ENCODE results near the gene ZNF69.
A peak's percentile ranks its signal among the peaks of the same experiment; 100 is the strongest.
"Not testable (repeated sequence)": the region's sequence is repeated elsewhere in the genome, so short reads cannot be mapped to it uniquely, and the experiment has no call there.

ZNF69 gene

GRCh38 chr19:11860721-11861120 lies 26.9 kb upstream of the ZNF69 start:
- DNase-seq = no peak
- Histone ChIP-seq H2BK120ac (ENCODE audit: low read depth, low read length) (no peak overlapping the region), H3K18ac (ENCODE audit: low read depth in 1 of 2, low read length in 2 of 2) (no peak overlapping the region), H3K27ac (ENCODE audit: low read length, poor library complexity, severe bottlenecking) (no peak overlapping the region), H3K14ac (ENCODE audit: low read length in 2 of 2) (no peak overlapping the region), H2AK5ac (ENCODE audit: low read length, severe bottlenecking) (no peak overlapping the region), H2BK12ac (ENCODE audit: low read length in 2 of 2) (no peak overlapping the region), H4K91ac (ENCODE audit: low read length) (no peak overlapping the region), H3K4ac (ENCODE audit: low read depth in 1 of 2, low read length in 2 of 2) (no peak overlapping the region), H3K9ac (ENCODE audit: low read length) (no peak overlapping the region), H3K9me3 (ENCODE audit: control insufficient read depth, low read length) (peaks cover 53% of the 10 kb centered on the region), H3K23ac (ENCODE audit: low read length in 2 of 2) (no peak overlapping the region), H3K4me3 (ENCODE audit: insufficient read depth in 1 of 2, low read depth in 1 of 2, low read length in 2 of 2) (no peak overlapping the region), H3K4me1 (ENCODE audit: control insufficient read depth, insufficient read depth, low read depth, low read length) (no peaks in the 10 kb centered on the region), H3K4me2 (ENCODE audit: low read length, poor library complexity, severe bottlenecking) (no peak overlapping the region), H2BK15ac (ENCODE audit: low read depth, poor library complexity, severe bottlenecking) (no peak overlapping the region), H3K27me3 (ENCODE audit: control insufficient read depth in 1 of 2, insufficient read depth in 1 of 2, low read length in 2 of 2) (no peaks in the 10 kb centered on the region), H2BK5ac (ENCODE audit: low read depth, low read length, poor library complexity, severe bottlenecking) (no peak overlapping the region), H3K36me3 (ENCODE audit: control insufficient read depth in 1 of 2, insufficient read depth in 2 of 2, low read depth in 1 of 2, low read length in 2 of 2) (no peaks in the 10 kb centered on the region), H4K8ac (ENCODE audit: low read length) (no peak overlapping the region), H3K79me1 (replicated peaks; ENCODE audit: low read length, poor library complexity, severe bottlenecking) (no peaks in the 10 kb centered on the region), H2AFZ (ENCODE audit: low read depth, low read length) (no peak overlapping the region)
- WGBS = 61% methylated on average over 7 of the region's 7 CpGs

GRCh38 chr19:11861301-11861700 lies 26.3 kb upstream of the ZNF69 start:
- Histone ChIP-seq H2BK120ac (ENCODE audit: low read depth, low read length) (no peak overlapping the region), H3K4me2 (ENCODE audit: low read length, poor library complexity, severe bottlenecking) (no peak overlapping the region), H3K4me1 (ENCODE audit: control insufficient read depth, insufficient read depth, low read depth, low read length) (no peaks in the 10 kb centered on the region), H4K8ac (ENCODE audit: low read length) (no peak overlapping the region), H2BK5ac (ENCODE audit: low read depth, low read length, poor library complexity, severe bottlenecking) (no peak overlapping the region), H2BK12ac (ENCODE audit: low read length in 2 of 2) (no peak overlapping the region), H3K4me3 (ENCODE audit: insufficient read depth in 1 of 2, low read depth in 1 of 2, low read length in 2 of 2) (no peak overlapping the region), H3K18ac (ENCODE audit: low read depth in 1 of 2, low read length in 2 of 2) (no peak overlapping the region), H2AFZ (ENCODE audit: low read depth, low read length) (no peak overlapping the region), H3K9me3 (ENCODE audit: control insufficient read depth, low read length) (peaks cover 59% of the 10 kb centered on the region), H2AK5ac (ENCODE audit: low read length, severe bottlenecking) (no peak overlapping the region), H3K14ac (ENCODE audit: low read length in 2 of 2) (no peak overlapping the region), H3K23ac (ENCODE audit: low read length in 2 of 2) (no peak overlapping the region), H3K9ac (ENCODE audit: low read length) (no peak overlapping the region), H3K27me3 (ENCODE audit: control insufficient read depth in 1 of 2, insufficient read depth in 1 of 2, low read length in 2 of 2) (no peaks in the 10 kb centered on the region), H2BK15ac (ENCODE audit: low read depth, poor library complexity, severe bottlenecking) (no peak overlapping the region), H4K91ac (ENCODE audit: low read length) (no peak overlapping the region), H3K4ac (ENCODE audit: low read depth in 1 of 2, low read length in 2 of 2) (no peak overlapping the region), H3K36me3 (ENCODE audit: control insufficient read depth in 1 of 2, insufficient read depth in 2 of 2, low read depth in 1 of 2, low read length in 2 of 2) (no peaks in the 10 kb centered on the region), H3K27ac (ENCODE audit: low read length, poor library complexity, severe bottlenecking) (no peak overlapping the region), H3K79me1 (replicated peaks; ENCODE audit: low read length, poor library complexity, severe bottlenecking) (no peaks in the 10 kb centered on the region)
- no peak for DNase-seq
- WGBS = 33% methylated on average over 1 of the region's 2 CpGs

- not testable (repeated sequence) for H4K91ac ChIP-seq (ENCODE audit: low read length); H2AFZ ChIP-seq (ENCODE audit: low read depth, low read length); H2BK15ac ChIP-seq (ENCODE audit: low read depth, poor library complexity, severe bottlenecking); H3K4me2 ChIP-seq (ENCODE audit: low read length, poor library complexity, severe bottlenecking); H3K79me1 ChIP-seq (replicated peaks; ENCODE audit: low read length, poor library complexity, severe bottlenecking); H4K8ac ChIP-seq (ENCODE audit: low read length); H3K23ac ChIP-seq (ENCODE audit: low read length in 2 of 2); H2BK120ac ChIP-seq (ENCODE audit: low read depth, low read length); H2BK12ac ChIP-seq (ENCODE audit: low read length in 2 of 2); H3K4me1 ChIP-seq (ENCODE audit: control insufficient read depth, insufficient read depth, low read depth, low read length); DNase-seq; H2AK5ac ChIP-seq (ENCODE audit: low read length, severe bottlenecking); H3K4ac ChIP-seq (ENCODE audit: low read depth in 1 of 2, low read length in 2 of 2); H3K14ac ChIP-seq (ENCODE audit: low read length in 2 of 2); H2BK5ac ChIP-seq (ENCODE audit: low read depth, low read length, poor library complexity, severe bottlenecking); H3K18ac ChIP-seq (ENCODE audit: low read depth in 1 of 2, low read length in 2 of 2); H3K27ac ChIP-seq (ENCODE audit: low read length, poor library complexity, severe bottlenecking); H3K9ac ChIP-seq (ENCODE audit: low read length); H3K27me3 ChIP-seq (ENCODE audit: control insufficient read depth in 1 of 2, insufficient read depth in 1 of 2, low read length in 2 of 2)
- WGBS = 80% methylated on average over 1 of the region's 4 CpGs
- H3K36me3 ChIP-seq (ENCODE audit: control insufficient read depth in 1 of 2, insufficient read depth in 2 of 2, low read depth in 1 of 2, low read length in 2 of 2) = peaks cover 0 to 26% of the 10 kb centered on the region in 2 experiments
- H3K9me3 ChIP-seq (ENCODE audit: control insufficient read depth, low read length) = peaks cover 86% of the 10 kb centered on the region
- H3K4me3 ChIP-seq (ENCODE audit: insufficient read depth in 1 of 2, low read depth in 1 of 2, low read length in 2 of 2) = peak overlapping the region in 1 of 2 experiments; percentile 31
These were observed 19.8 kb upstream of the ZNF69 start for GRCh38 chr19:11867766-11868165.

- no peak overlapping the region for H3K14ac ChIP-seq (ENCODE audit: low read length in 2 of 2)
- no peak overlapping the region for H3K4me2 ChIP-seq (ENCODE audit: low read length, poor library complexity, severe bottlenecking)
- H3K4me1 ChIP-seq (ENCODE audit: control insufficient read depth, insufficient read depth, low read depth, low read length) = no peaks in the 10 kb centered on the region
- H3K4ac ChIP-seq (ENCODE audit: low read depth in 1 of 2, low read length in 2 of 2) = no peak overlapping the region
- H2BK5ac ChIP-seq (ENCODE audit: low read depth, low read length, poor library complexity, severe bottlenecking) = no peak overlapping the region
- H3K18ac ChIP-seq (ENCODE audit: low read depth in 1 of 2, low read length in 2 of 2) = no peak overlapping the region
- H3K9me3 ChIP-seq (ENCODE audit: control insufficient read depth, low read length) = peaks cover 86% of the 10 kb centered on the region
- no peak overlapping the region for H2AK5ac ChIP-seq (ENCODE audit: low read length, severe bottlenecking)
- no peak overlapping the region for H4K91ac ChIP-seq (ENCODE audit: low read length)
- no peak overlapping the region for H3K23ac ChIP-seq (ENCODE audit: low read length in 2 of 2)
- H2BK120ac ChIP-seq (ENCODE audit: low read depth, low read length) = no peak overlapping the region
- peaks cover 0 to 26% of the 10 kb centered on the region in 2 experiments for H3K36me3 ChIP-seq (ENCODE audit: control insufficient read depth in 1 of 2, insufficient read depth in 2 of 2, low read depth in 1 of 2, low read length in 2 of 2)
- H2BK15ac ChIP-seq (ENCODE audit: low read depth, poor library complexity, severe bottlenecking) = no peak overlapping the region
- no peak overlapping the region for H4K8ac ChIP-seq (ENCODE audit: low read length)
- H3K79me1 ChIP-seq (replicated peaks; ENCODE audit: low read length, poor library complexity, severe bottlenecking) = no peaks in the 10 kb centered on the region
- DNase-seq = no peak
- H3K9ac ChIP-seq (ENCODE audit: low read length) = no peak overlapping the region
- no peak overlapping the region for H2BK12ac ChIP-seq (ENCODE audit: low read length in 2 of 2)
- peak overlapping the region in 1 of 2 experiments; percentile 31 for H3K4me3 ChIP-seq (ENCODE audit: insufficient read depth in 1 of 2, low read depth in 1 of 2, low read length in 2 of 2)
- H3K27me3 ChIP-seq (ENCODE audit: control insufficient read depth in 1 of 2, insufficient read depth in 1 of 2, low read length in 2 of 2) = no peaks in the 10 kb centered on the region
- 84% methylated on average over 6 of the region's 8 CpGs for WGBS
- no peak overlapping the region for H3K27ac ChIP-seq (ENCODE audit: low read length, poor library complexity, severe bottlenecking)
- H2AFZ ChIP-seq (ENCODE audit: low read depth, low read length) = no peak overlapping the region
These were observed 19.4 kb upstream of the ZNF69 start for GRCh38 chr19:11868188-11868587.
